DMS 273 (cell line): Measurements from ENCODE around the gene TOR1AIP1.

ENCODE experiments used
- DNase-seq: peaks from one replicate; lab custom pipeline; 2025; ENCODE audit not compliant: unreplicated experiment; lab: John Stamatoyannopoulos, UW

The TOR1AIP1 gene

GRCh38 chr1:179879797-179880196 lies 2.3 kb upstream of the TOR1AIP1 start:
- DNase-seq, result peak; percentile 8

- peak; percentile 93 for DNase-seq
These were observed 338 bp upstream of the TOR1AIP1 start for GRCh38 chr1:179881642-179882252.

- no peak for DNase-seq
These were observed 1.1 kb downstream of the TOR1AIP1 start for GRCh38 chr1:179883040-179883744.

- no peak for DNase-seq
These were observed 1.7 kb downstream of the TOR1AIP1 start for GRCh38 chr1:179883745-179884138.

- no peak for DNase-seq
These were observed 6.0 kb downstream of the TOR1AIP1 start for GRCh38 chr1:179888071-179888470.

- no peak for DNase-seq
These were observed 7.5 kb downstream of the TOR1AIP1 start for GRCh38 chr1:179889589-179889988.

GRCh38 chr1:179910934-179911333 lies 28.8 kb downstream of the TOR1AIP1 start:
- no peak for DNase-seq

- DNase-seq, result no peak
These were observed 29.7 kb downstream of the TOR1AIP1 start for GRCh38 chr1:179911812-179912211.

GRCh38 chr1:179917601-179918429 lies 35.7 kb downstream of the TOR1AIP1 start:
- no peak for DNase-seq

GRCh38 chr1:179921472-179921871 lies 39.4 kb downstream of the TOR1AIP1 start:
- DNase-seq, result no peak

GRCh38 chr1:179921981-179922872 lies 40.1 kb downstream of the TOR1AIP1 start:
- DNase-seq, result no peak

GRCh38 chr1:179923029-179923428 lies 40.9 kb downstream of the TOR1AIP1 start:
- DNase-seq, result no peak

- no peak for DNase-seq
These were observed 42.2 kb downstream of the TOR1AIP1 start for GRCh38 chr1:179924268-179924667.

GRCh38 chr1:179925302-179925701 lies 43.2 kb downstream of the TOR1AIP1 start:
- DNase-seq, result no peak

GRCh38 chr1:179925922-179926849 lies 44.1 kb downstream of the TOR1AIP1 start:
- no peak for DNase-seq

- DNase-seq, result no peak
These were observed 44.7 kb downstream of the TOR1AIP1 start for GRCh38 chr1:179926850-179927205.

GRCh38 chr1:179929955-179930798 lies 48.1 kb downstream of the TOR1AIP1 start:
- DNase-seq, result peak; percentile 25

- peak; percentile 61 for DNase-seq
These were observed 48.8 kb downstream of the TOR1AIP1 start for GRCh38 chr1:179930867-179931266.

- no peak for DNase-seq
These were observed 51.1 kb downstream of the TOR1AIP1 start for GRCh38 chr1:179933219-179933618.
